NCI-H187 treated with DMSO at 0.1 percent for 48 hours (cell line): ENCODE data around the gene MRPL10.
A peak's percentile ranks its signal among the peaks of the same experiment; 100 is the strongest.

Experiments
- DNase-seq: peaks from one replicate; lab custom pipeline; 2025; lab: John Stamatoyannopoulos, UW

The MRPL10 gene

DNA sequence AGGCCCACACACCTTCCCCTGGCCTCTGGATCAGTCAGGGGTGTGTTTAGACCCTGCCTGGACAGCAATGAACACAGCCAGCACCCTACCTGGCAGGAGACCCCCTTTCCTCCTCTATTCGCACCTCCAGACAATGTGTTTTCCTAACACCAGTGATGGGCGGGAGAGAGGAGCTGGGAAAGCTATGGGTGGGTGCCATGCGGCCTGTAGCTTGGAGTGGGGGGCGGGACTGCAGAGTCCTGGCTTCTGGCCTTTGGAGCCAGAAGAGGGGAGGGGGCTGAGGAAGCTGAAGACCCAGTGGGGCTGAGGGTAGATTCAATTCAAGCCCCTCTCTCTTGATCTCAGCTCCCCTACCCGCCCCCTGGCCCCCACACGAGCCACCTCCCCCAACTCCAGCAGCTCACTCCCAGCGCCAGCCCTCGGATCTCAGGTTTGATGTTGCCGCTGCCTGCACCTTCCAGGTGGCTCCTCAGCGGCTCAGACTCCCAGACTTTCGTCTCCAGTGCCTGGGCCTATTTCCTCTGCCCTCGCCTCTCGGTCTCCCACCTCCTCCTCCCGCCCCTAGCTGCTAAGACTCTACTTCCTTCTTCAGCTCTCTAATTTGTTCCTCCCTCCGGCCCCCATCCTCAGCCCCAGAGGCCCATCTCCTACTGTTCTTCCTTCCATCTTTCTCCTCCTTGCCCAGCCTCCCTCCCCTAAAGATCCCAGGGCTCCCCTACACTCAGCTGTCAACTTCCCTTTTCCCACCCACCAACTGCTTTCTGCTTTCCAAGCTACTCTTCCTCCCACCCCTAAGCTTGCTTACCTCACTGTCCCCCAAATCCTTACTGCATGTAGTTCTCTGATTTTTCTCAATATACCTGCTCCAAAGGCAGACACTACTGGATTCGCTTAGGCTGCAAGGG lies 26.5 kb upstream of the MRPL10 start:
- DNase-seq: no peak

DNA sequence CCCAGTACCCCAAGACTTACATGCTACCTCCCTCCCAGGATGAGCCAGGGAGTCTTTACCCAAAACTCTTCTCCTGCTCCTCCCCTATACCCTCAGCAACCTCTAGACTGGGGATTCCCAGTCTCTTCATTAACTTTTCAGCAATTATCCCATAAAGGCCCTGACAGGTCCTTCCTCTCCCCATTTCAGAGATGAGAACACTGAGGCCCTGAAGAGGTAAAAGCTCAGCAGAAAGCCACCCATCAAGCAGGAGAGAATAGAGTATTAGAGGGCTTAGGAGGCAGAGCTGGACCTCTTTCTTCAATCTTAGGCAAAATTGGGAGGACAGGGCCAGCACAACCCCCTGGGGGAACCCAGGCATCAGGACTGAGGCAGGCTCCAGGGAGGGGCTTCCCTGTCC lies 25.5 kb upstream of the MRPL10 start:
- DNase-seq: no peak

DNA sequence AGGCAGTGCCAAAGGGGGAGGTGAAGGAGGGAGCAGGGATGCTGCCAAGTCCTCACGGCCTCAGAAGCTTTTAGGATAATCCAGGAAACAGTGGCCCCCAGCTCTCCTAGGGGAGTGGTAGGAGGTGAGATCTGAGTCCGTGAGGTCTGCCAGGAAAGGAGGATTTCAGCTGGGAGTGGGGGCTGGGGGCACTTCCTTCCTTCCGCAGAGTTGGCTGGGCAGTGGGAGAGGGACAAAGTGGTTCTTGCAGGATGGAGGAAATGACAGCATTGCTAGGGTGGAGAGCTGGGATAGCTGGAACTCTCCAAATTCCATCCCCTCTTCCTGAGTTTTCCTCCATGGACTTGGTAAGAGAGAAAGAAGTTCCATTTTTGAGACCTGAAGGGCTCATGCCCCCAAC lies 24.4 kb upstream of the MRPL10 start:
- no peak for DNase-seq

- DNase-seq: no peak
These were observed 22.3 kb upstream of the MRPL10 start for GRCh38 chr17:47853616-47854015.

DNA sequence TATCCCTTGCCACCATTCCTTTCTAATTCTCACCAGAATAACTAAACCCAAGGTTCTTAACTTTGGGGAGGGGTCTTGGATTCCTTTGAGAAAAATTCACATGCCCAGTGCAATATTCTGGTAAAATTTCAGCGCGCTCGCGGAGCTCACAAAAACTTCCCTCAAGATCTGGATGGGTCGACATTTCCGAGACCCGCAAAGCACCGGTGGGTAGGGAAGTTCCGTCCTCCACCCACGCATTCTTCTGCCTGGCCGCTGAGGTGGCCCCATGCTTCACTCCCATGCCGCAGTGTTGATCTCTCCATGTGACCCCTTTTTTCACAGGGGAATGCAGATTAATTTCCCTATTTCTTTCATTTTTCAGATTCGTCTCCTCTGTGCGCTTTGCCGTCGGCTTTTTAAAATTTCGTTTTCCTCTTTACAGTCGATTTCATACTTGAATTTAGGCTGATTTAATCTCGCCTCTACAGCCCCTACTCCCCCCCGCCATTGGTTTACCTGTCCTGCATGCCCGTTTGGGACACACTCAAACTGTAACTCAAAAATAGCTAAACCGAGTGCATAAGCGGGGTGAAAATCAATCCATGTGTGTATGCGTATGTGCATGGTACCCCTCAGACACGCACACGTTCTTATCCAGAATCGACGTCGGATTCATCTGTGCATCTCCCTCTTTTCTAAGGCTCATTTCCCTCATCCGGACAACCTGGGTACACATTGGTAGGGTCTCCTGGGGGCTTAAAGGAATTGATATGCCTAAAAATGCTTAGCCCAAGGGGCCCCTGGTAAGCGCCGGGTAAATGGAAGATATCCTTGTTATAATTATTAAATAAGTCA lies 21.0 kb upstream of the MRPL10 start:
- no peak for DNase-seq

- DNase-seq: no peak
These were observed 20.4 kb upstream of the MRPL10 start for GRCh38 chr17:47851764-47852112.

- peak; percentile 29 for DNase-seq
These were observed 19.6 kb upstream of the MRPL10 start, which contains the start of gene SP6 for GRCh38 chr17:47850692-47851573. SP6 (minus strand) TSS chr17:47851163; CDS start chr17:47848429, 2,734 bp downstream.

- no peak for DNase-seq
These were observed 19.0 kb upstream of the MRPL10 start for GRCh38 chr17:47850373-47850691.

GRCh38 chr17:47848198-47848513 lies 16.8 kb upstream of the MRPL10 start:
- no peak for DNase-seq

DNA sequence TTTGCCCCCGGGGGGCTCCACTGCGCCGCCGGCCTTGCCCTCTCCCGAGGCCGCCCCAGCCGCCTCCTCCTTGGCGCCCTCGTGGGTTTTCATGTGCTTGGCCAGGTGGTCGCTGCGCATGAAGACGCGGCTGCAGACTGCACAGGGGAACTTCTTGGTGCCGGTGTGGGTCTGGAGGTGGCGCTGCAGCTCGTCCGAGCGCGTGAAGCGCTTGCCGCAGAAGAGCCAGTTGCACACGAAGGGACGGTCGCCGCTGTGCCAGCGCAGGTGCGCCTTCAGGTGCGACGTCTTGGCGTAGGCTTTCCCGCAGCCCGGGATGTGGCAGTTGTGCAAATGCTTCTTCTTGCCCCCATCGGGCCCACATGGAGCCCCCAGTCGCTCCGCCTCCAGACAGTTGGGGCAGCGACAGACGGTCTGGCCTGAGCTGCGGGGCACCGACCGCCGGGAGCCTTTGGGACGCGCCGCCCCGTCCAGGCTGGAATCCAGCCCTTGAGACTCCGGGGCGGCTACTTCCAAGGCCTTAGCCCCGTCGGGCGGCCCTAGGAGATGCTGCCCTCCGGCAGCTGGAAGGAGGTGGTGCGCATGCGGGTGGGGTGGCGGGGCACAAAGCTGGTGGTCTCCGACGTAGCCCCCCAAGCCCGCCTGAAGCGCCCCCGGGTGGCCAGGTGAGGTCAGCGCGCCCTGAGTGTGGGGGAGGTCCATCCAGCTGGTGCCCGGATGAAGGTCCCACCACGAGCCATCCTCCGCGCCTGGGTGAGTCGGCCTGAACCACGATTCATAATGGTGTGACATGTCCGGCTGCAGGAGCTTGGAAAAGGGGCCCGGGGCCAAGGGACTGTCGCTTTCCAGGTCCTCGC lies 16.2 kb upstream of the MRPL10 start:
- no peak for DNase-seq

DNA sequence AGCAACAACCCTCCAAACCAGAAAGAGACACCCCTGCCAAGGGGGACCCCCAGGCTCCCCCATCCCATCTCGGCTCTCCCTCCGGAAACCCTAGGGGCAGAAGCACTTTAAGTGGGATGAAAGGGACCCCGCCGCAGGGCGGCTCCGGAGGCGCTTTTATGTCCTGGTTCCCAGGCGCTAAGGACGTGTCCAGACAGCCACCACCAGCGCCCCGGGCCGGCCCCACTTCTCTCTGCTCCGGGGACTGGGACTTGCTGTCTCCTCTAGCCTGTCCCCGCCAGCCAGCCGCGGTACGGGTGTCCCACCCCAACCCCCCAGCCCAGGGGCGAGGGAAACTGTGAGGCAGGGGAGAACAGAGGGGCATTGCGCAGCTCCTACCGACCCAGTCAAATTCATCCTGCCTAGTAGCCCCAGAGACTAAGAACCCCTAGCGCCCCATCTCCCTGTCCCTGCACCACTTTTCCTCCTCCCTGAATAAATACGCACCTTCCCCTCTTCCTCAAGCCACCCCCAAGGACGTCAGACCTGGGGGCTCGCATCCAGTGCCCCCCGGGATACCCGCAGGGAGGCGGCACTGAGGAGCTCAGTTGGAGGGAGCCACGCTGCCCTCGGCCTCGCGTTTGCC lies 15.5 kb upstream of the MRPL10 start:
- DNase-seq: no peak

- DNase-seq: no peak
These were observed 14.4 kb upstream of the MRPL10 start for GRCh38 chr17:47845716-47846075.

DNA sequence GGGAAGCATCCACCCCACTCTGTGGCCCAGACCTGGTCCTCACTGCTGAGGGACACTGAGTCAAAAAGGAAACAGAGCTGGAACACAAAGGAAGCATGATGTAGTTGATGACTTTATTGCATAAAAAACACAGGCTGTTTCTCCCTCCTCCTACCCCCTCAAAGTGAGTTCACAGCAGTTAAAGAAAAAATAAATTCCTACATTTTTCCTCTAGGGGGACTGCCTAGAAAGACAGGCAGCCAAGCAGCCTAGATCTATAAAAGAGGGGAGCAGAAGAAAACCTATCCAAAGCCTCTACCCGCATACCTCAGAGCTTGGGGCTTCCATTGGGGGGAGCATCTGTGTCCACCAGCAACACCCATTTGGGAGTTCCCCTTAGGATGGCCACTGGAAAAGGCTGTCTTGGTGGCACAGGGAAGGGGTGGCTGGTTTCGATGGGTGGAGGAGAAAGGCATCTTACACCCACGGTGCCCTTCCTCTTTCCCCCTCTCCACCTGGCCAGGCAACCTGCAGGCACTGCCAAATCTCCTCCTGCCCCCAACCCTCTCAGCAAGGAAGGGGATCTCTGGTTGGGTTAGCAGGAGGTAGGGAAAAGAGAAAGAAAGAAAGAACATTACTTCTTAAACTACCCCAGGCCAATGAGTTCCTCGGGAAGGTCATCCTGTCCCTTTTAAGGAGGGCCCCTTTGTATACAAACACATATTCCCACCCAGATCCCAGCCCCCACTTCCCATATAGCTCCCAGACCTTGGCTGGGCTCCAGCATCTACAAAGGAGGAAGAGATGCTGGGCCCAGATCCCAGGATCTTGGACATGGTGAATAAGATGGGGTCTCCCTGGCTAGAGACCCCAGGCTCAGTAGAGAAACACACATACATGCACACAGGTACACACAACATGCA lies 13.7 kb upstream of the MRPL10 start:
- DNase-seq: no peak

DNA sequence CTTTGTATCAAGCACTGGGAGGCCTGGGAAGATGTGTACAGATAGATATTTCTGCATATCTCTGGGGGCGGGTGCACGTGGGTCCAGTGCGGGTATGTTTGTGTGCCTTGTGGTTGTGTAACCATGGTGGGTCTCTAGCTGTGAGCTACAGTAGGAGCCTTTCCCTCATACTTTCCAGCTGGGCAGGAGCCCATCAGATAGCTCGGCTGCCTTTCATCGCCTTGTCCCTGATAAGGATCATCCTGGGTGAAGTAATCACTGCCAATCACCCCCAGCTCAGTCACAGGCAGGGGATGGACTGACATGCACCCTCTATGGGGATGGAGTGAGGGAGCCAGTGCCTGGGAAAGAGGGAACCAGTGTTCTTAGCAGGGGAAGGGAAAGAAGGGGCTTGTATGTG lies 12.9 kb upstream of the MRPL10 start:
- DNase-seq: no peak

DNA sequence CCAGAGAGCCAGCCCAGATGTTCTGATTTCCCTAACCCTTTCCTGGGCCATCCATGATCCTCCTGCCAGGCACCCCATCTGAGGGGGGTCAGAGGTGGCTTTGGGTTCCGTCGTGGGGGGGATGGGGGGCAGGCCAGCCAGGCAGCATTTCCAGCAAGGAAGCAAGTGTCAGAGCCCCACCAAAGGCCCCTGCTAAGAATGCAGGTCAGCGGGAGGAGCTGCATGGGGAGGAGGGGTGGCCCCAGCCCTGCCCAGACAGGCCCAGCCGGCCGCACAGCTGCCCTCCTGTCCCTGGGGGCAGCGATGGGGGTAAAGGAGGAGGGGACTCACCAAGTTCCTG lies 12.0 kb upstream of the MRPL10 start:
- DNase-seq: no peak

GRCh38 chr17:47841488-47842291 lies 10.3 kb upstream of the MRPL10 start:
- no peak for DNase-seq

- DNase-seq: no peak
These were observed 9.6 kb upstream of the MRPL10 start, which contains the start of gene SCRN2 for GRCh38 chr17:47840742-47841487. SCRN2 (minus strand) TSS chr17:47841273; CDS start chr17:47840843, 430 bp downstream.

- no peak for DNase-seq
These were observed 8.8 kb upstream of the MRPL10 start for GRCh38 chr17:47840001-47840741.
